Measurements from ENCODE around the gene EGR4.

- TF ChIP-seq CTCF (IDR thresholded peaks at IDR 0.05) (no peak), ZFX (IDR thresholded peaks at IDR 0.05; ENCODE audit: borderline replicate concordance) (no peak)
These were observed 34.1 kb downstream of the EGR4 start for GRCh38 chr2:73259276-73259675.

Measured in 22Rv1 (cell line).